ENCODE results near the gene LARGE1. TPM values are rescaled to one million over a fixed set of nuclear protein-coding genes. Genes with fewer than 3 reads are reported as not detected.

The LARGE1 gene
- total and polyA plus RNA-seq, 2 of the 13 experiments (the other 11 are each of a cell fraction or from before 2014, with no cell fraction given), result 8.4 to 11.0 TPM

- TF ChIP-seq PRDM10 (CRISPR knock-in tag; IDR thresholded peaks at IDR 0.05; ENCODE audit: low read depth), result 0 out of 2 replicates have a peak, but pooled peaks have one; percentile 33
- no peak for TF ChIP-seq SOX6 (IDR thresholded peaks at IDR 0.05)
- TF ChIP-seq SOX6 (CRISPR knock-in tag; IDR thresholded peaks at IDR 0.05), result peak; percentile 93
- no peak for TF ChIP-seq PCBP1 (IDR thresholded peaks at IDR 0.05; ENCODE audit: borderline replicate concordance, low read depth, low read length)
- TF ChIP-seq ATF7 (IDR thresholded peaks at IDR 0.05), result no peak
- no peak; the same call in 1 of the 2 replicates for TF ChIP-seq ATF7 (CRISPR knock-in tag; IDR thresholded peaks at IDR 0.05)
- peak; percentile 28; the same call in 1 of the 2 replicates for TF ChIP-seq ZNF343 (CRISPR knock-in tag; IDR thresholded peaks at IDR 0.05)
- TF ChIP-seq CEBPG (CRISPR knock-in tag; IDR thresholded peaks at IDR 0.05), result peak; percentile 46; the same call in 1 of the 2 replicates
- peak; percentile 100 for TF ChIP-seq PITX1 (CRISPR knock-in tag; IDR thresholded peaks at IDR 0.05)
- peak; percentile 73 for TF ChIP-seq TGIF2 (CRISPR knock-in tag; IDR thresholded peaks at IDR 0.05)
- TF ChIP-seq ZNF230 (CRISPR knock-in tag; IDR thresholded peaks at IDR 0.05), result 0 out of 2 replicates have a peak, but pooled peaks have one; percentile 56
- no peak for TF ChIP-seq ZNF274 (CRISPR knock-in tag; IDR thresholded peaks at IDR 0.05)
- TF ChIP-seq HOXA5 (CRISPR knock-in tag; IDR thresholded peaks at IDR 0.05), result no peak
- no peak for TF ChIP-seq ZNF333 (CRISPR knock-in tag; IDR thresholded peaks at IDR 0.05; ENCODE audit: borderline replicate concordance)
- peak; percentile 88 for TF ChIP-seq FOSL2 (CRISPR knock-in tag; IDR thresholded peaks at IDR 0.05)
- peak; percentile 94 for TF ChIP-seq TCF7 (IDR thresholded peaks at IDR 0.05; ENCODE audit: low read depth)
- peak in 1 of 2 experiments; percentile 78; a peak in 2 of 4 replicates for TF ChIP-seq POLR2A (IDR thresholded peaks at IDR 0.05; ENCODE audit: insufficient read depth in 1 of 2, low read depth in 2 of 2, low read length in 2 of 2)
- TF ChIP-seq FOXA1 (IDR thresholded peaks at IDR 0.05), result peak; percentile 72
- TF ChIP-seq FOXA1 (CRISPR knock-in tag; IDR thresholded peaks at IDR 0.05), result peak; percentile 94
- peak; percentile 95 for TF ChIP-seq HDAC1 (CRISPR knock-in tag; IDR thresholded peaks at IDR 0.05)
- 0 out of 2 replicates have a peak, but pooled peaks have one; percentile 30 for TF ChIP-seq JUNB (CRISPR knock-in tag; IDR thresholded peaks at IDR 0.05; ENCODE audit: borderline replicate concordance)
- TF ChIP-seq IRF2 (CRISPR knock-in tag; IDR thresholded peaks at IDR 0.05), result peak; percentile 66; the same call in 1 of the 2 replicates
- peak; percentile 69 for TF ChIP-seq ATF1 (CRISPR knock-in tag; IDR thresholded peaks at IDR 0.05)
- peak; percentile 72; the same call in 1 of the 2 replicates for TF ChIP-seq FOXK1 (CRISPR knock-in tag; IDR thresholded peaks at IDR 0.05; ENCODE audit: borderline replicate concordance, low read depth)
- peak; percentile 62 for TF ChIP-seq ZNF883 (CRISPR knock-in tag; IDR thresholded peaks at IDR 0.05; ENCODE audit: not compliant biosample characterization)
- TF ChIP-seq GATA4 (IDR thresholded peaks at IDR 0.05; ENCODE audit: borderline replicate concordance, low read depth), result peak; percentile 95
- TF ChIP-seq SAP130 (CRISPR knock-in tag; IDR thresholded peaks at IDR 0.05; ENCODE audit: low read depth), result peak; percentile 77; the same call in 1 of the 2 replicates
Observed at GRCh38 chr22:33539902-33540751, 380.1 kb downstream of the LARGE1 start (continued).
